Activated CD8-positive, alpha-beta memory T cell treated with anti-CD3 and anti-CD28 coated beads, Interleukin-2, amount 50 U/mL, for 48 hours (primary cell): ENCODE results near the gene CASP6.

Source experiments
- DNase-seq: peaks from one replicate; pipeline ENCODE4 v3.0.0-alpha.2; 2020

The CASP6 gene

GRCh38 chr4:109665783-109666485 lies 37.3 kb downstream of the CASP6 start:
- DNase-seq: no peak

GRCh38 chr4:109662771-109663170 lies 40.5 kb downstream of the CASP6 start:
- no peak for DNase-seq

- no peak for DNase-seq
Observed at GRCh38 chr4:109662116-109662515, 41.1 kb downstream of the CASP6 start.

GRCh38 chr4:109658871-109659410 lies 44.3 kb downstream of the CASP6 start:
- DNase-seq: no peak

- no peak for DNase-seq
Observed at GRCh38 chr4:109657854-109658418, 45.3 kb downstream of the CASP6 start.

GRCh38 chr4:109655396-109655795 lies 47.8 kb downstream of the CASP6 start:
- DNase-seq: no peak

GRCh38 chr4:109649872-109650271 lies 53.4 kb downstream of the CASP6 start:
- DNase-seq: no peak

- DNase-seq: no peak
Observed at GRCh38 chr4:109648997-109649575, 54.2 kb downstream of the CASP6 start.

GRCh38 chr4:109648266-109648996 lies 54.8 kb downstream of the CASP6 start:
- no peak for DNase-seq

- no peak for DNase-seq
Observed at GRCh38 chr4:109645874-109646710, 57.2 kb downstream of the CASP6 start.

GRCh38 chr4:109640644-109641043 lies 62.6 kb downstream of the CASP6 start:
- DNase-seq: no peak
